Posterior cingulate gyrus (tissue), 11 donors: Measurements from ENCODE around the gene MCRIP2.

ENCODE experiments used
- DNase-seq, 10 donors: peaks; one replicate each; pipeline versions ENCODE4 v3.0.0 to v3.0.0-alpha.2; 2020 to 2021; ENCODE audit warnings: mixed read lengths in 3 of 10
- intact Hi-C: fragments of 100-400 bp; cut with DNase I; formaldehyde crosslinking; loops from one replicate; pipeline ENCODE4 v1.15.1; 2023

The MCRIP2 gene

DNA sequence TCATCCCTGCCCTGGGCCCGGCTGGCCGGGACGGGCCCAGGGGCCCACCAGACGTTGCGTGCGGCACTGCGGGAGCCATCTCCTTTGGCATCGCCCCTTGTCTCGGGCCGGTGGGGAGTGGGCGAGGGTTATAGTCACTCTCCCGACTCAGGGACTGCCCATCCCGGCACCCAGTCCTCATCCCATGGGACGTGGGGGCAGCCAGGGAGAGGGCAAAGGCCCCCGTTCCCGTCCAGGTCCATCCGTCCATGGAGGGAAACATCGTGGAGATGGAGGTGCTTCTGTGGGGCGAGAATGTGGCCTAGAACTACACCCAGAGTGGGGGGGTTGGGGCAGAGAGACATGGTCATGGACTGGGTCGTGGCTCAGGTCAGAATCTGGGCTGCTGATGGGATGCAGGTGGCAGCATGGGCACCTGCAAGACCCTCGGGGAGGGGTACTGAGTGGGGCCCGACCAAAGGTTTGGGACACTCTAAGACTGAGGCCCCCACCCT lies 5.1 kb downstream of the MCRIP2 start:
- intact Hi-C loops: no loop called here
- no peak for DNase-seq

DNA sequence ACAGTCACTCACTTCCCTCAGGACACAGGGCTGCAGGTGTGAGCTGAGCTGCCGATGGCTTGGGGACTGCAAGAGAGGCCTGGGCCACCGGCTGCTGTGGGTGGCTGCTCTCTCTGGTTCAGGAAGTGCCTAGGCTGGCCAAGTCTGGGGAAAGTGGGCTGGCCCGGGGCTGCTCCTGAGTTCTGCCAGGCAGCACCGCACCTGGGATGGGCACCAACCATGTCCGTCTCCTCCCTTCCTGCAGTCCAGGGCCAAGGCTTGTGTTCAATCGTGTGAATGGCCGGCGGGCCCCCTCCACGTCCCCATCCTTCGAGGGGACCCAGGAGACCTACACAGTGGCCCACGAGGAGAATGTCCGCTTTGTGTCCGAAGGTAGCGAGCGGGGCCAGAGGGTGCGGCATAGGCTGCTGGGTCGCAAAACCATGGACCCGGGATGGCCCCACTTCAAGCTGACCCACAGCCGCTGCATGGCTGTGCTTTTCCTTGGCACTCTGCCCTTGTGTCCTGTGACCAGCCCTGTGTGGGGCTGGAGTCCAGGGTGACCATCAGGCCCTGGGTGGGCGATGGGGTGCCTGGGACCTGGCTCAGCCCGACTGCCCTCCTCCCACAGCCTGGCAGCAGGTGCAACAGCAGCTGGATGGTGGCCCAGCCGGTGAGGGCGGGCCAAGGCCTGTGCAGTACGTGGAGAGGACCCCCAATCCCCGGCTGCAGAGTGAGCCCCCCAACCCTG lies 5.7 kb downstream of the MCRIP2 start:
- DNase-seq: no peak
- intact Hi-C loops: no loop called here

DNA sequence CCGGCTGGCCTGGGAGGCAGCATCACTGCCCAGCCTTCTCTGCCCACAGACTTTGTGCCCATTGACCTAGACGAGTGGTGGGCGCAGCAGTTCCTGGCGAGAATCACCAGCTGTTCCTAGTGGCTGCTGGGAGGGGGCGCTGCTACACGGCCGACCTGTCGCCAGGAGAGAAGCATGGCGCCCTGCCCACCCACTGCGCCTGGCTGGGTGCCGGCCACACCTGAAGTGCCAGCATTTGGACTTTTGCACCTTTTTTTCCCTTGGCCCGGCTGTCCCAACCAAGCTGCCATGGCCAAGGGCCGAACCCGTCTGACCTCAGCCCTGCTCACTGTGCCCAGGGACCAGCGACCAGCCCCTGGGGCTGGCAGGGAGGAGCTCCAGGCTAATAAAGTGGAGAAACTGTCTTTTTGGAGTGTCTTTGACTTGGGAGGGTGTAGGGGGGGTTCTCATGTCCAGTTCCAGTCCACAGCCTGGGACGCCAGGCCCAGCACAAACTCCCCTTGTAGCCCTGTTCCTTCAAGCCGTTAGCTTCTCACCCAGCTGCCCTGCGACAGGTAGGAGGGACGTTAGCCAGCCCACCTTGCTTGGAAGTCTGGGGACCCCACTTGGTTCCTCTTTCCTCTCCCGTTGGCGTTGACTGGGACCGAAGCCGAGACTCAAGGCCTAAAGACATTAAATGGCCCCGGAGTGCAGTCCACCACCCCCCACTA lies 6.6 kb downstream of the MCRIP2 start:
- intact Hi-C loops: no loop called here
- no peak for DNase-seq

DNA sequence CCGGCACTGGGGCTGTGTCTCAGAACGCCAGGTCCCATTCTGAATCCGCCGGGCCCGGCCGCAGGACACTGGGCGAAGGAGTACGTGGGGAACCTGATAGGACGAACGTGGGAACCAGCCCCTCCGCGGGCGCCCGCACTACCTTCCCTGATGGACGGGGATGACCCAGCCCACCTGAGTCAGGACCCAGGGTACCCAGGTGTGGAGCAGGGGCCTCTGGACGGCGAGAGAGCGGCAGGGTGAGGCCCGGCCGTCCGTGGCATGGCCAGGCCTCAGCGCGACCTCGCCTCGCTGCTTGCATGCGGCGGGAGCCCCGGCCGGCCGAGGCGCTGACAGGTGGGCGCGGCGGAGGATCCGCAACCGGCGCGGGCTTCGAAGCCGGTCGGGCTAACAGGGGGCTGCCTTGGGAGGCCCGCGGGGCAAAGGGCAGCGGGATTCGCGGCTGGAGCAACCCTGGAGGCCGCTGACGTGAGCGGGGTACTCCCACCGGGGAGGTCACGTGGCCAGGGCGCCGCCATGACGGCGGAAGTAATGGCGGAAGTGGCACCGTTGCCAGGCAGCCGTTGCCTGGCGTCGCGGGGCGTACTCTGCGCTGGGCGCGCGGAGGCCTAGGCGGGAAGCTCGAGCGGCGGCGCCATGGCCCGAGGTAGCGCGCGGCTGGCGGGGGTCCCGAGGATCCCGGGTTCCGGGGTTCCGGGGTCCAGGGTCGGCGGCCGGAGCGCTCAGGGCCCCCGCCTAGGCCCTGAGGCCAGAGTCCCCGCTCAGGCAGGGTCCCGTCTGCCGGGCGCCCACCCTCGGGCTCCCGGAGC lies 7.4 kb downstream of the MCRIP2 start, which contains the start of gene WDR90:
Gene WDR90 (plus strand): TSS at position 585 of the 809 bp plus-strand sequence. CDS start 52 bp downstream, at position 637.
- DNase-seq: peak; percentile 92 to 99 (median 96)
- intact Hi-C loops: no loop called here

DNA sequence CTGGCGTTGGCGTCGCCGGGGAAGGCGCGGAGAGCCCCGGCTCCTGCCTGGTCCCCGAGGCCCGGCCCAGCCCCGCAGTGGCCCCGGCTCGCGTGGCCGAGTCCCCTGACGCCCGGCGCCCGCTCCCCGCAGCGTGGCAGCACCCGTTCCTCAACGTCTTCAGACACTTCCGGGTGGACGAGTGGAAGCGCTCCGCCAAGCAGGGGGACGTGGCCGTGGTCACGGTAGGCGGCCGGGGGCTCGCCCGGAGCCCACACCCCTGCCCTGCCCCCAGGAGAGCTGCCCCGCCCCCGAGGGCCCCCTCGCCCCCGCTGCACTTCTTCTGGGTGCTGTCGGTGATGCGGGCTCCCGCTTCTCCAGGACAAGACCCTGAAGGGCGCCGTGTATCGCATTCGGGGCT lies 8.0 kb downstream of the MCRIP2 start:
- no peak for DNase-seq
- intact Hi-C loops: no loop called here

DNA sequence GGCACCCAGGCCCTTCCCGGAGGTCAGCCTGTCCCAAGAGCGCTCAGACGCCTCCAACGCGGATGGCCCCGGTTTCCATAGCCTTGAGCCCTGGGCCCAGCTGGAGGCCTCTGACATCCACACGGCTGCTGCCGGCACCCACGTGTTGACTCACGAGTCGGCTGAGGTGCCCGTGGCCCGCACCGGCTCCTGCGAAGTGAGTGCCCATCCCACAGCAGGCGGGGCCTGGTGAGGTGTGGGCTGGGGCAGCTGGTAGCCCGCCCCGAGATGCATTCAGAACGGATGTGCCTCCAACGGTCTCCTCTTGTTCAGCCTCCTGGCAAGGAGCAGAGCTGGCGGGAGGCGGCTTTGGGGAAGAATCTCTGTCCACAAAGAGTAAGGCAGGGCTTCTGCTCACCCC lies 10.2 kb downstream of the MCRIP2 start:
- DNase-seq: no peak
- intact Hi-C loops: no loop called here

DNA sequence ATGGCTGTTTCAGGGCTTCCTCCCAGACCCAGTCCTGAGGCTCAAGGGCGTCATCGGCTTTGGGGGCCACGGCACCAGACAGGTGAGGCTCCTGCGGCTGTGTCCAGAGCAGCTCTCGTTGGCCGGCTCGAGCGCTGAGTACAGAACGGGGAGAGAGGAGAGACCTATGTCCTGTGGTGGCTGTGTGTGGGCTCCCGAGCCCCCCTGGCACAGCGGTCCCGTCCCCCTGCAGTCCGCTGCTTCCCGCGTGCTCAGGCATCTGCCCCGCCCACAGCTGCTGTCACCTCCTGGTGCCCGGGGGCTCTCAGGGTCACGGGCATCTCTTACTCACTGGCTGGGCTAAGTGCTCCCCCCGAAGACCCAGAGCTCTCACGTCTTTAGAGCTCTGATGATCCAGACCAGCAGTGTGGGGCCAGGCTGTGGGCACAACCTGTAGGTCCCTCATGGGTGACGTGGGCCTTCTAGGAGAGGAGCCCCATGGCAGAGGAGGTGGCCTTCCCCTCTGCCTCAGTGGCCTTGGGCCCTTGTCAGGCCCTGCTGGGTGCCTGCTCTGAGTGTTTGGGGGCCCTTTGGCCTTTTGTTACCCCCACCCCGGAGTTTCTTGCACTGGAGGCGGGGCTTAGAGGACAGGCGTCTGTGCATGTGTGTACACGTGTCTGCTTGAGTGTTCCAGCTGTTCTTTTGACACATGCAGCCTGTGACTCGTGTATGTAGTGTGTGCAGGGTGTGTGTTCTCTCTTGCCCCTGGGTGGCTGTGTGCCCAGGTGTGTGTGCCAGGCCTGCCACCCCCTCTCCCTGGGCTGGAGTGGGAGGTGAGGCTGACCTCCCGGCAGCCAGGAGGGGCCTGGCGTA lies 11.1 kb downstream of the MCRIP2 start:
- intact Hi-C loops: no loop called here
- DNase-seq: no peak

DNA sequence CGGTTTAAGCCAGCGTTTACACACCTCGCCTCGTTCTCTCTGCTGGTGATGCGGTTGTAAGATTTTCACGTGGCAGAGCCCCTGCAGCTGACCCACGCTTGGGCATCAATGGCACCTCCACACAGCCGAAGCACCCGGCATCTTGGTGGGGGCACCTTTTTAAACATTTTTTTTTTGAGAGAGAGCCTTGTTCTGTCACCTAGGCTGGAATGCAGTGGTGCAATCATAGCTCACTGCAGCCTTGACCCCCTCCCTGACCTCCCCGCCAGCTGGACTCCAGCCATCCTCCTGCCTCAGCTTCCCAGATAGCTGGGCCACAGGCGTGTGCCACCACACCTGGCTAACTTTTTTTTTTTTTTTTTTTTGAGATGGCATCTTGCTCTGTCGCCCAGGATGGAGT lies 12.4 kb downstream of the MCRIP2 start:
- intact Hi-C loops: no loop called here
- no peak for DNase-seq

DNA sequence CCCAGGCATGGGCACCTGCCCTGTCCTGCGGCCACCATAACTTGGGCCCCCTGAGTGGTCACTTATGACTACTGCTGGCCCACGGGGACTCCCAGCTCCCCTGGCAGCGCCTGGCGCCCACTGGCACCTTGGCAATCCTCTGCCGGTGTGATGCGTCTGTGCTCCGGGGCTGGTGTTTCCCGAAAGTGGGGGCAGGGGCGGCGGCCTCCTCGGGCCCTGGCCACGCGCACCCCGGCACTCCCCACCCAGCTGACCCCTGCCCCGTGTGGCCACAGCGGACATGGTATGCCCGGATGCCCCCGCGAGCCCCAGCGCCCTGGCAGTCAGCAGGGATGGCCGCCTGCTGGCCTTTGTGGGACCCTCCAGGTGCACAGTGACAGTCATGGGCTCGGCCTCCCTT lies 15.9 kb downstream of the MCRIP2 start:
- intact Hi-C loops: no loop called here
- no peak for DNase-seq

DNA sequence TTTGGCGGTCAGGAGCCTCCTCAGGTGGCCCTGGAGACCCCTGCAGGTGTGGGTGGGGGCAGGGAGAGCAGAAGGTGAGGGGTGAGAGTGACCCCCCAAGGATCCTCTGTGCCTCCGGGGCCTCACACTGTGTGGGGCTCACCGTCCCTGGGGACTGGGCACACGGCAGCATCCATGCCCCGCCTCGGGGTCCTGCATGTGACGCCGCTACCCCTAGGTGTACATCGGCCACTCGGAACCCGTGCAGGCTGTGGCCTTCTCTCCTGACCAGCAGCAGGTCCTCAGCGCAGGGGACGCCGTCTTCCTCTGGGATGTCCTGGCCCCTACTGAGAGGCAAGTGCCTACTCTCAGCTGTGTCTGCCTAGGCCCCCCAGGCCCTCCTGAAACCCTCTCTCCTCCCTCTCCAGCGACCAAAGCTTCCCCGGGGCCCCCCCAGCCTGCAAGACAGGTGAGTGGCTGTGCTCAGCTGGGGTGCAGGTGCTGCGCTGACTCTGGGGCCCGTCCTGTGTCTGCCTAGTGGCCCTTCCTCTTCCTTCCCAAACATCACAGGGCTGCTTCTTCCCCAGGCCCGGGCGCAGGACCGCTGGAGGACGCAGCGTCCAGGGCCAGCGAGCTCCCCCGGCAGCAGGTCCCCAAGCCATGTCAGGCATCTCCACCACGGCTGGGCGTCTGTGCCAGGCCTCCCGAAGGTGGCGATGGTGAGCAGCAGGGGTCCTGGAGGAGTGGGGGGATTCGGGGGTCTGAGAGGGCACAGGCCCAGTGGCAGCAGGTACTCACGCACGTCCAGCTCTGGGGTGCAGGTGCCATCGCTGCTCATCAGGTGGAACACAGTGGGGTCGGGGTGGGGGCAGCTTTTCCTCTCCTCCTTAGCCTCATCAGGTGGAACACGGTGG lies 17.3 kb downstream of the MCRIP2 start:
- intact Hi-C loops: no loop called here
- no peak for DNase-seq

DNA sequence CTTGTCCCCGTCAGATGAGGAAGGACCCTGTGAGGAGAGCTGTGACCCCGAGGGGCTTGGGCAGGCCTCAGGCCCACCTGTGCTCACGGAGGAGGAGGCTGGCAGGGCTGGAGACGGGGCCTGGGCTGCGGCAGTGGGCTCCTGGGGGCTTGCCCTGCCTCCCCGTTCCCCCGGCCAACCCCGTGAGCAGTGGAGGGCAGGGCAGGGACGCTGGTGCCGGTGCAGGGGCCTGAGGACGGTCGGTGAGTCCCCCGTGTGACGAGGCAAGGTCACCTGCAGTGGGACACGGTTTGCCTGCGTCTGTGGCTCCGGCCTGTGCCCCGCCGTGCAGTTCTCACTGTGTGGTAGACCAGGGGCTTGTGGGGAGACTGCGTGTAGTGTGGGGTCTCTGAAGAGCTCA lies 18.0 kb downstream of the MCRIP2 start:
- intact Hi-C loops: no loop called here
- no peak for DNase-seq

DNA sequence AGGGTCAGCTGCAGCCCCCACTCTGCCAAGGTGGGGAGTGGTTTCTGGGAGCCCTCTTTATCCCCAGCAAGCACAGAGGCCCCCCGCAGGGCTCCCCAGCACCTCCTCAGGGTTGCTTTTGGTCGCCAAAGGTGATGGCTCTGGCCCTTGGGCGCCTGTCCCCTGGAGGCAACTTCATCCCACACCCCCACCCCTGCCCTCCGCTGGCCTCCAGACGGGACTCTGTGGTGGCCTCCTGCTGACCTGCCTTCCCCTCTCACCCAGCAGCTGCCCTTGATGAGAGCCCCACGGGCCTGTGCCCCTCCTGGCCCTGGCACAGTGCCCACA lies 18.5 kb downstream of the MCRIP2 start:
- DNase-seq: no peak
- intact Hi-C loops: no loop called here

DNA sequence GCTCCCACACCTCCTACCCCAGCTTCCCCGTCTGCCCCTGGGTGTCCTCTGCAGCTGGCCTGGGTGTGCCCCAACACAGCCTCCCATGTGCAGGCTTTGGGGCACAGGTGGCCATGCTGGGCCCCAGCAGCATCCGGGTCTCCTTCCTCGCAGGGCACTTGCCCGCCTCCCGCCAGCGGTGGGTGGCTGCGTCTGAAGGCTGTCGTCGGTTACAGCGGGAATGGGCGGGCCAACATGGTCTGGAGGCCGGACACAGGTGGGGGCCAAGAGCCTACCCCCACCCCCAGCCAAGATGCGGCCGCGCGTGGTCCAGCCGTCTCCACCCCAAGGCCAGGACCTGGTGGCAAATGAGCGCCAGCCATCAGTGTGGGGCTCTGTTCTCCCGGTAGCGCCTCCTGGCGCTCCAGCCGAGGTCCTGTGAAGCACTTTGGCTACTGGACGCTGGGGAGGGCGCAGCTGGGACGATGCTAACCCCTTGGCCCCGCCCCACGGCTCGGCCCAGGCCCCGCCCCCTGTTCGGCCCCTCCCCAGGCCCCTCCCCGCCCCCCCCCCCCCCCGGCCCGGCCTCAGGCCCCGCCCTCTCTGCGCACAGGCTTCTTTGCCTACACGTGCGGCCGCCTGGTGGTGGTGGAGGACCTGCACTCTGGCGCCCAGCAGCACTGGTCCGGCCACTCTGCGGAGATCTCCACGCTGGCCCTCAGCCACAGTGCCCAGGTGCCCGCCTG lies 19.0 kb downstream of the MCRIP2 start:
- intact Hi-C loops: no loop called here
- peak; percentile 69 to 98 (median 84) for DNase-seq

DNA sequence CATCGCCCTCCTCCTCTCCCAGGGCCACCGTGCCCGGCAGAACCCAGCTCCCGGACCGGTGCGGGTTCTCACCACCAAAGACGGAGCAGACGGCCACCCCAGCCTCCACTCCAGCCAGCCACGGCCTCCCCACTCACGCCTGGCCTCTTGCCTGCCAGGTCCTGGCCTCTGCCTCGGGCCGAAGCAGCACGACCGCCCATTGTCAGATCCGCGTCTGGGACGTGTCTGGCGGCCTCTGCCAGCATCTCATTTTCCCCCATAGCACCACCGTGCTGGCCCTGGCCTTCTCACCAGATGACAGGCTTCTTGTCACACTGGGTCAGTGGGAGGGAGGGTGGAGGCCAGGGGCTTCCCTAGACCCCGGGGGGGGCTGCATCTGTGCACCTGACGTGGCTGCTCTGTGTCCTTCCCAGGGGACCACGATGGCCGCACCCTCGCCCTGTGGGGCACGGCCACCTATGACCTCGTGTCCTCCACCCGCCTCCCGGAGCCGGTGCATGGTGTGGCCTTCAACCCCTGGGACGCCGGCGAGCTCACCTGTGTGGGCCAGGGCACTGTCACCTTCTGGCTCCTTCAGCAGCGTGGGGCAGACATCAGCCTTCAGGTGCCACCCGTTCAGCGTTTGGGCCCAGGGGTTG lies 19.7 kb downstream of the MCRIP2 start:
- intact Hi-C loops: no loop called here
- no peak for DNase-seq

DNA sequence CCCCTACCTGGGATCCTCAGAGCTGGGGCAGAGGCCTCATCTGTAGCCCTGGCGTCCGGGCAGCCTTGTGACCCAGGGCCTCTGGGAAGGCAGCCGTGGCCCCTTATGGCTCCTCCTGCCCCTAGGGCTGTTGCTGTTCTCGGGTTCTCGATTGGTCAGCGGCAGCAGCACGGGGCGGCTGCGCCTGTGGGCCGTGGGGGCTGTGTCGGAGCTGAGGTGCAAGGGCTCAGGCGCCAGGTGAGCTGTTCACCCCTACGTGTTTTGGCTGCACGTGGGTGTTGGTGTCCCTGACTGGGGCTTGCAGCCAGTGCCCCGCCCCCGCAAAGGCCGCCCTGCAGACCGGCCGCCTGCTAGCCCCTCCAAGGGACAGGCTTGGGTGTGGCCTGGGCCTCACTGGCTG lies 20.5 kb downstream of the MCRIP2 start:
- intact Hi-C loops: no loop called here
- DNase-seq: no peak

DNA sequence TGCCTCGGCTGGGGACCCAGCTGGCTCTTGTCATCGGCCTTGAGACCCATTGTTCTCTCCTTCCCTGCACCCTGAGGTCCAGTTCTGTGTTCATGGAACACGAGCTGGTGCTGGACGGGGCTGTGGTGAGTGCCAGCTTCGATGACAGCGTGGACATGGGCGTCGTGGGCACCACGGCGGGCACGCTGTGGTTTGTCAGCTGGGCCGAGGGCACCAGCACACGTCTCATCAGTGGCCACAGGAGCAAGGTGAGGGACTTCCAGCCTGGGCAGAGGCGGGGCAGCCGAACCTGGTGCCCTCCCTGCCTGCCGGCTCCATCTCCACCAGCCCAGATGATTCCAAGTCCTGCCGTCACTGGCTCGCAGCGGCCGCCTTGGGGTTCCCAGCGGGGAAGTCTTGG lies 21.0 kb downstream of the MCRIP2 start:
- intact Hi-C loops: no loop called here
- DNase-seq: no peak

DNA sequence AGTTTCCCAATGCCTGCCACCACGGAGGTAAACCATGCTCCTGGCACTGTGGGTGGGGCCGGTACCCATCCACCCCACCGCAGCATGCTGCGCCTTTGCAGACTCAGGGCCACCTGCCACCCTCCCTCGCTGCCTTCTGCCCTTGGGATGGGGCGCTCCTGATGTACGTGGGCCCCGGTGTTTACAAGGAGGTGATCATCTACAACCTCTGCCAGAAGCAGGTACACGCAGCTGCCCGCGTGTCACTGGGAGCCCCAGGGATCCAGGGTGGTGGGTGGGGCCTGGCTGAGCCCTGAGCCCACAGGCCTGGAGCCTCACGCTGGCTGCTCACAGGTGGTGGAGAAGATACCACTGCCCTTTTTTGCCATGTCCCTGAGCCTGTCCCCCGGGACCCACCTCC lies 24.9 kb downstream of the MCRIP2 start:
- no peak for DNase-seq
- intact Hi-C loops: no loop called here

DNA sequence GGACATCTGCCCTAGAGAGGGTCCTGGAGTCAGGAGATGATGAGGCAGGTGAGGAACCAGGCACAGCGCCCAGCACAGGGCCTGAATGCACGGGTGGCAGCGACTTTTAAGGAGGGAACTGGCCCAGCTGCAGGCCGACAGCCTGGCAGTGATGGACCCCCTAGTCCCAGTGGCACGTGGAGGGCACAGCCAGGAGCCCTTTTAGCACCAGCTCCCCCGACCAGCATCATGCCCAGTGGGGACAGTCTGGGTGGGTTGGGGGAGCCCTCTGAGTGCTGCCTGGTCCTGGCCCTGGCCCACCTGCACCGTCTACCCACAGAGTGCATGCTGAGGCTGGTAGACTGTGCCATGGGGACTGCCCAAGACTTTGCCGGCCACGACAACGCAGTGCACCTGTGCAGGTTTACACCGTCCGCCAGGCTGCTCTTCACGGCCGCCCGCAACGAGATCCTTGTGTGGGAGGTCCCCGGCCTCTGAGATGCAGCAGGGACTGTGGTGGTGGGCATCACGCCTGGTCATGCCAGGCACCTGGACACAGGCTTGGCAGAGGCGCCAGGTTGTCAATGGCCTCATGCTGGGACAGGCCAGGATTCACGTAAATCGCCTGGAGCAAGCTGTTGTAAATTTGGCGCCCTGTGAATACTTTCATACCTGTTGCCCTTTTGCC lies 25.6 kb downstream of the MCRIP2 start:
- intact Hi-C loops: no loop called here
- DNase-seq: no peak
